Psoas muscle (tissue), 8 donors: ENCODE data around the gene ISG20L2. TPM values are rescaled to one million over a fixed set of nuclear protein-coding genes. Genes with fewer than 3 reads are reported as not detected.
A peak's percentile ranks its signal among the peaks of the same experiment; 100 is the strongest.

Experiments
- ATAC-seq, 4 donors: fragments of 200-7000 bp; cut with Tn5 transposase; one replicate each; pipeline ENCODE4 v1.9.1; 2020; ENCODE audit warnings: moderate library complexity in 3 of 4, mild to moderate bottlenecking in 2 of 4
- DNase-seq, 2 donors: peaks; one replicate each; pipeline ENCODE4 v3.0.0-alpha.2; 2020
- H3K27ac ChIP-seq: fragments of 200-600 bp; one replicate; pipeline ENCODE4 v1.8.0; 2022
- H3K27me3 ChIP-seq, 3 donors: fragments of 200-600 bp in 1 of 3; one replicate each; pipeline versions ENCODE4 v1.6.1 to v1.8.0; 2013 to 2022; ENCODE audit warnings: low read length in 2 of 3, mild to moderate bottlenecking in 2 of 3, moderate library complexity in 1 of 3; ENCODE audit not compliant: insufficient read depth in 3 of 3
- H3K36me3 ChIP-seq, 2 donors: fragments of 200-600 bp in 1 of 2; one replicate each; pipeline versions ENCODE4 v1.6.1 to v1.8.0; 2013 to 2022; ENCODE audit warnings: low read depth in 1 of 2, mild to moderate bottlenecking in 1 of 2, moderate library complexity in 1 of 2; ENCODE audit not compliant: insufficient read depth in 1 of 2
- H3K4me1 ChIP-seq: fragments of 200-600 bp; one replicate; pipeline ENCODE4 v1.8.0; 2022
- H3K4me3 ChIP-seq: fragments of 200-600 bp; one replicate; pipeline ENCODE4 v1.8.0; 2022; ENCODE audit warnings: mild to moderate bottlenecking
- H3K9me3 ChIP-seq: fragments of 200-600 bp; one replicate; pipeline ENCODE4 v1.8.0; 2022
- CTCF ChIP-seq: fragments of 200-600 bp; IDR thresholded peaks from one replicate; pipeline ENCODE4 v1.8.0; 2022; ENCODE audit warnings: antibody characterized with exemption
- WGBS, 3 donors: extraction: QIAGEN DNeasy Blood & Tissue Kit; methylation state at CpG; one replicate each; pipeline versions ENCODE4 v1.1.6 to v1.1.7; 2013; 5-methylcytosine and 5-hydroxymethylcytosine counted together
- intact Hi-C, 2 donors: fragments of 100-400 bp; cut with DNase I; formaldehyde crosslinking; loops; one replicate each; pipeline versions ENCODE4 v1.11.0 to v1.14.2; 2022
- polyA plus RNA-seq, 3 donors: library from polyadenylated mRNA; stranded (reverse); fragments of 200-250 nt; gene quantifications; one replicate each; pipeline ENCODE4 v1.2.3, GENCODE V29; 2013
- total RNA-seq, 4 donors: library from RNA; stranded (reverse); fragmentation: NEBNext Ultra II Directional in 2 of 4; extraction: Animal tissue kit (Norgen Biotek cat#: 25700) in 2 of 4; gene quantifications; one replicate each; pipeline versions ENCODE4 v1.2.1 to v1.2.4, GENCODE V29; 2021 to 2023
- donor health status: healthy with polysubstance abuse.
- donor health status: DM: no; HTN: no; CAD: no; lungs with moderate emphysema.
- donor health status: Bipolar disorder and iron deficiency.
- donor health status: healthy.
- donor health status: DM: yes; HTN: yes; CAD: no.
- donor health status: DM: no; HTN: no; CAD: no.
- donor health status: DM: no; HTN: no; CAD: no.
- donor health status: DM: yes; HTN: yes; CAD: no.

Gene ISG20L2
- total and polyA plus RNA-seq, 7 donors, result 7.4 to 20.4 (median 18.2) TPM

GRCh38 chr1:156754219-156754618 is 25.7 kb upstream of the ISG20L2 start:
- DNase-seq (no peak), ATAC-seq (no peak)
- Histone ChIP-seq H3K4me3 (no peak overlapping the region), H3K9me3 (no peaks in the 10 kb centered on the region), H3K27me3 (no peaks in the 10 kb centered on the region), H3K36me3 (no peaks in the 10 kb centered on the region), H3K4me1 (peaks cover 37% of the 10 kb centered on the region), H3K27ac (peak overlapping the region; percentile 50)
- 21 to 36% (median 23%) methylated on average over 8 of the region's 8 CpGs for WGBS, 3 donors
- intact Hi-C loops, result no loop called here
- TF ChIP-seq CTCF, result no peak

GRCh38 chr1:156752843-156753482 is 24.4 kb upstream of the ISG20L2 start:
- no peak for DNase-seq
- intact Hi-C loops, result no loop called here
- H3K36me3 ChIP-seq, result no peaks in the 10 kb centered on the region
- TF ChIP-seq CTCF, result no peak
- H3K27ac ChIP-seq, result peak overlapping the region; percentile 98
- 7 to 31% (median 16%) methylated on average over 1 of the region's 1 CpG for WGBS, 3 donors
- no peaks in the 10 kb centered on the region for H3K9me3 ChIP-seq
- H3K4me1 ChIP-seq, result peaks cover 43% of the 10 kb centered on the region
- no peaks in the 10 kb centered on the region for H3K27me3 ChIP-seq
- H3K4me3 ChIP-seq, result peak overlapping the region; percentile 96
- ATAC-seq, result no peak

GRCh38 chr1:156751757-156752481 is 23.4 kb upstream of the ISG20L2 start:
- no peak for TF ChIP-seq CTCF
- peaks cover 48% of the 10 kb centered on the region for H3K4me1 ChIP-seq
- intact Hi-C loops, result loop anchor here in 1 of 2 donors (2.0 kb wide), 1 partner anchor 15 kb away; the partner anchor contains the start of gene PRCC

GRCh38 chr1:156751451-156751756 is 22.8 kb upstream of the ISG20L2 start, which contains the start of gene HDGF:
Gene HDGF (minus strand): TSS chr1:156751675. CDS start chr1:156751429, 246 bp downstream.
- Histone ChIP-seq H3K4me1 (peaks cover 49% of the 10 kb centered on the region), H3K36me3 (no peaks in the 10 kb centered on the region), H3K27me3 (no peaks in the 10 kb centered on the region), H3K9me3 (no peaks in the 10 kb centered on the region), H3K4me3 (peak within 1 kb of the TSS; percentile 96), H3K27ac (peak within 1 kb of the TSS; percentile 98)
- 0% methylated on average over 12 to 48 of the region's 48 CpGs for WGBS, 3 donors
- TF ChIP-seq CTCF, result no peak
- ATAC-seq, result no peak
- no peak for DNase-seq
- intact Hi-C loops, result loop anchor here in 1 of 2 donors (2.0 kb wide), 1 partner anchor 15 kb away; the partner anchor contains the start of gene PRCC

More at GRCh38 chr1:156751757-156752481, 23.4 kb upstream of the ISG20L2 start:
- 0% methylated on average over 46 to 67 of the region's 68 CpGs for WGBS, 3 donors
- H3K27me3 ChIP-seq, result no peaks in the 10 kb centered on the region
- peak overlapping the region; percentile 96 for H3K4me3 ChIP-seq
- ATAC-seq, result peak; percentile 71 to 77 (median 75)
- peak overlapping the region; percentile 98 for H3K27ac ChIP-seq
- no peaks in the 10 kb centered on the region for H3K9me3 ChIP-seq
- peak; percentile 99 for DNase-seq
- H3K36me3 ChIP-seq, result no peaks in the 10 kb centered on the region
